ENCODE measurements around the gene RHBG.

GRCh38 chr1:156407344-156407743, 38.3 kb downstream of the RHBG start:
- no peak for TF ChIP-seq CTCF (IDR thresholded peaks at IDR 0.05)
- no peak for TF ChIP-seq POLR2A (IDR thresholded peaks at IDR 0.05)
